NK-92 (cell line): ENCODE results near the gene HOOK2.
"Not testable (repeated sequence)": the region's sequence is repeated elsewhere in the genome, so short reads cannot be mapped to it uniquely, and the experiment has no call there.

Source experiments
- DNase-seq: peaks from one replicate; lab custom pipeline; 2025; ENCODE audit not compliant: unreplicated experiment; lab: John Stamatoyannopoulos, UW

Gene HOOK2

DNA sequence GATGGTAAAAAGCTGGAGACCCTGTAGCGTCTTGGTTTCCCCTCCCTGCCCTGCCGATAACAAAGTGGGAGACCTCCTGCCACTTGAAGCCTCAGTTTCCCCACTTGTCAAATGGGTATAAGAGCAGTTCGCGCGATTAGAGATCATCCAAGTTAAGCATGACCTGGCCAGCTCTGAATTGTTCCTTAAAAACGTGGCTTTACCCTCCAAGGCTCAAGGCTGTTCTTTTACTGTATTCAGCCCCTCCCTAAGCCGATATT lies 52.0 kb downstream of the HOOK2 start:
- DNase-seq = no peak

DNA sequence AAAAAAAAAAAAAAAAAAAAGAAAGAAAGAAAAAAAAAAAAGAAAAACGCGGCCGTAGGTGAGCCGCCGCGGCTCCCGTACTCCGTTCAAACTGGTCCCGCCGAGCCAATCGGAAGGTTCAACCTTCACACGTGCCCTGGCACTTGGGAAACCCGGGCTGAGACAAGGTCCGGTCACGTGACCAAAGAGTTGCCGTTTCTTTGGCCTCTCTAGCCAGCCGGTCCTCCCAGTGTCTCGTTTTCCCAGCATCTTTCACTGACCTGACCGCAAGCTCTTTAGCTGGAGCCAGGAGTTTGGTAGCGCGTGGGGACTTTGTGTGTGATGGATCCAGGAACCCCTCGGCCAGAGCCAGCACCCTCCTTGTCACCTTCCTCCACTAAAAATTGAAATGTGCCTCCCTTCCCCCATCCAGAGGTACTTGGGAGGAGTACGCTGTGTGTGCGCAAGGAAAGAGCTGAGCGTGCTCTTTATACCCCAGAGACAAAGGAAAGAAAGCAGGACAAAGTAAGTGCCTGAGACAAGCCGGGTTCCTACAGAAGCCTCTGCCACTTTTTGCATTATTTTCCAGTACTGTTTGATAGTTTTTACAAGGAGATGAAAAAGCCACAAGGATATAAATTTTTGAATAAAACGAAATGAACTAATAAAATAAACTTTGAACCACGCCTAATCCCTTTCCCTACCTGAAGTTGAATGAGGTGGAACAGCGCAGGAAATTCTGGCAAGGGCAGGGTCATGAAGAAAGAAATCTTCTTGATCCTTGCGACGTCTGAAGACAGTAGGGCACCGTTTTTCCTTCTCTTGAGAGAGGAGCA lies 52.6 kb downstream of the HOOK2 start:
- DNase-seq = peak; percentile 65

DNA sequence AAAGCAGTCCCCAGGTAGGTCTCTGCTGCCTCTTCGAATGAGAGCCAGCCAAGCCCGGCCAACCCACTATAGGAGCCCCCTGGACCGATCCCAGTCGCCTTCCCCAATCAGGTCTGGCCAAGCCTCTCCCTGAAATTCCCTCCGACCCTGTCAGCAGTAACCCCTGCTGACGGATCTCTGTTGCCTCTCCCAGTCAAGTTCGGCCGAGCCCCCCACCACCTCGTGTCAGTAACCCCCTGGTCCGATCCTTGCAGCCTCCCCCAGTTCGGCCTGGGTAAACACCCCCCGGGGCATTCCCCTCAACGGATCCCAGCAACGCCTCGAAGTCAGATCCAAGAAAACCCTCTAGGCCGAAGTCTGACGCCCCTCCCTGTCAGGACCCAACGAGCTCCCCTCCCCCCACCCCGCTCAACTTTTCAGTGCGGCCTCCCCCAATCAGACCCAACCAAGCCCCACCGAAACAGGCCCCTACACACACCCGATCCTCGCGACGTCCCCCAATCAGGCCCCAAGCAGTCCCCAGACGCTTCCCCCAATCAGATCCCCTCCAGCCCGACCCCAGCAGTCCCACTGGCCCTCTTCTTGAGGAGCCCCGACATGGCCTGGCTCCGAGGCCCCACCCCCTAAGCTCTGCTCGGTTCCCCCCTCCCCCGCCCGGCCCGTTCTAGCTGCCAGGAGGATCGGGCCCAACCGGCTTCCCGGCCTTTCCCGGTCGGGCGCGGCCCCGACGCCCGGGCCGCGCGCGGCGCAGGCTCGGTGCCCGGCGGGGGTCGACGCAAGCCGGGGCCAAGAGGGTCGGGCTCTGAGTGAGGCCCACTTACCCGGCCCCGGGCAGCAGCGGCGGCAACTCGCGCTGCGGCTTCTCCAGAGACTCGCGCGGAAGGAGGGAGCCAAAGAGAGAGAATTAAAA lies 53.4 kb downstream of the HOOK2 start:
- DNase-seq = no peak

DNA sequence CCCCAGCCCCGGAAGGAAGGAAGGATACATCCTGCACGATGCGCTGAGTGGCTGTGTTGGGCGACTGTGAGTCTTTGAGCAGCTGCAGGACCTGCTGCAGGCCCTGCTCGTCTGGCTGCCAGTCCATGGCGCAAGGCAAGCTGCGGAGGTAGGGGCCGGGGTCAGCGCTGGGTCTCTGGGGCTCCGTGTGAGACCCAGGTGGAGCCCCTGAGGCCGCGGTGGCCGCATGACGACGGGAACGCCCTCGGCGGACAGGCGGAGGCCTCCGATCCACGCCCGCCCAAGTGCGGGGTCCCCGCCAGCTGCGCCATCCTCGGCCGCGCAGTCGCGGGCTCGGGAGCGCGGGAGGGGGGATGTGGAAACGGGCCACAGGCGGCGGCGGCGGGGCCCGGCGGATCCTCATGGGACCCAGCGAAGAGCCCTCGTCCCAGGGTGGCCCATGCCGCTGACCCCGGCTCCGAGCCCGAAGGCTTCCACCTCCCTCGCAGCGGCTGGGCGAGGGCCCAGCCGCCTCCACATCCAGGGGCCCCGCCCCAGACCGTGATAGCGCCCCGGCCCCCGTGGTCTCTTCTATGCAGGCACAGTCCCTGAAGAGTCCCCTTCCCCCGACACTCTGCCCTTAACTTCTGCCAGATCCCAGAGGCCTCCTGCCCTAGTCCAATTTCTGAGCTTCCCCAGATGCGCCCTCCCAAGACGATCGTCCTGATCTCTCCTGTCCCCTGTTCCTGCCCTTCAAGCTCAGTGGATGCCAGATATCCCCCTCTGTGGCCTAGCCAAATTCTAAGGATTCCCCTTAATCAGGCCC lies 54.3 kb downstream of the HOOK2 start:
- DNase-seq = no peak

DNA sequence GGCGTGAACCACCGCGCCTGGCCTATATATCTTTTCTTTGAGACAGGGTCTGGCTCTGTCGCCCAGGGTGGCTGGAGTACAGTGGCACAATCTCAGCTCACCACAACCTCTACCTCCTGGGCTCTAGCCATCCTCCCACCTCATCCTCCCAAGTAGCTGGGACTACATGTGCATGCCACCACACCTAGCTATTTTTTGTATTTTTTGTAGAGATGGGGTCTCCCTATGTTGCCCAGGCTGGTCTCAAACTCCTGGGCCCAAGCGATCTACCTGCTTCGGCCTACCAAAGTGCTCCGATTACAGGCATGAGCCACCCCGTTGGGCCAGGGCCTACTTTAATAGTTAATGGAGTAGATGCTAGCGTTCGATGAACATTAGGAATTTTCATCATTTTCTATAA lies 55.1 kb downstream of the HOOK2 start:
- no peak for DNase-seq

DNA sequence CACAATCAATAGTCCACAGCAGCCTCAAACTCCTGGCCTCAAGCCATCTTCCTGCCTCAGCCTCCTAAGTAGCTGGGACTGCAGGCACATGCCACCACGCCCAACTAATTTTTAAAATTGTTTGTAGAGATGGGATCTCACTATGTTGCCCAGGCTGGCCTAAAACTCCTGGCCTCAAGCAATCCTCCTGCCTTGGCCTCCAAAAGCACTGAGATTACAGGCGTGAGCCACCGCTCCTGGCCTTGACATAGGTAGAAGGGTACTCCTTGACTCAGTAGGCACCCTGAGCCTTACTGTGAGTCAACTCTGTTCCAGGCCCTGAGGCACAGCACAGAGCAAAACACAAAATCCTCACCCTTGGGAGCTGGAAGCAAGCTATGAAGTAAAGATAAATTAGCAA lies 59.4 kb downstream of the HOOK2 start:
- DNase-seq = no peak

GRCh38 chr19:12715102-12715501 lies 60.2 kb downstream of the HOOK2 start:
- DNase-seq = no peak

DNA sequence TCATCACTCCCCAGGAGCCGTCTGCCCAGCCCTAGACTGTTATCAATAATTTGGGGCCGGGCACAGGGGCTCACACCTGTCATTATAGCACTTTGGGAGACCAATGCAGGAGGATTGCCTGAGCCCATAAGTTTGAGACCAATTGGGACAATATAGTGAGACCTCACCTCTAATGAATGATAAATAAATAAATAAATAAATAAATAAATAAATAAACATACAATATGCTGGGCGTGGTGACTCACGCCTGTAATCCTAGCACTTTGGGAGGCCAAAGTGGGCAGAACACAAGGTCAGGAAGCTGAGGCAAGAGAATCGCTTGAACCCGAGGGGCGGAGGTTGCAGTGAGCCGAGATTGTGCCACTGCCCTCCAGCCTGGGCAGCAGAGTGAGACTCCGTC lies 62.0 kb downstream of the HOOK2 start:
- DNase-seq = not testable (repeated sequence)
